CD1c-positive myeloid dendritic cell (primary cell): ENCODE measurements around the gene JADE2.
"Not testable (repeated sequence)": the region's sequence is repeated elsewhere in the genome, so short reads cannot be mapped to it uniquely, and the experiment has no call there.

Experiments used
- DNase-seq: peaks from one replicate; pipeline ENCODE4 v3.0.0-alpha.2; 2016; ENCODE audit errors: extremely low spot score

The JADE2 gene

GRCh38 chr5:134586866-134587524 is 61.5 kb downstream of the JADE2 start:
- peak; percentile 80 for DNase-seq

DNA sequence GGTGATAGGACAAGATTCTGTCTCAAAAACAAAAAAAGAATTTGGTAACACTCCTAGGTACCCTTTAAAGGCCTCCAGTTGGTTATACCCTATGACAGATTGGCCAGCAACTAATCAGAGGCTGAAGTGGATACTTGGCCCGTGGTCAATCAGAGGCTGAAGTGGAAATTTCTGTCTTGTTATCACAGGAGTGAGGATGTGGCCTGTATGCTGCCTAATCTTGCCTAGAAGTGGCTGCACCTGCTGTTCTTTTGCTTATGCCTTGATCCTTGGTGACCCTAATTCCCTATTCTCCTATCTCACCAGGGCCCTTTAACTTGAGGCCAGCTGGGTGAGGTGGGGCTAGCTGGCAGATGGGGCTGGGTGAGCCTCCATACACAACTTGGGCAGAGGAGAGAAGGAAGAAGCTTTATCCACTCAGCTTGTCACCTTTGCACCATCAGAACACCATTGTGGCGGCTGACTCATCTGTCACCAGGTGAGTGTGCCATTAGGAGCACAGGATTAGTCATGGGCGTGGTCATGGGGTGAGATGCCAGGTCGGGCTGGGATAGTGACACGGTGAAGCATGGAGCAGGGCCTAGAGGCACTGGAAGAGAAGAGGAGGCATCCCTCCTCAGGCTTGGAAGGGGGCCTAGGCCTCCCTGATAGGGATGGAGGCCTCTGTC is 65.7 kb downstream of the JADE2 start:
- no peak for DNase-seq

- DNase-seq = no peak
These were observed 66.8 kb downstream of the JADE2 start for GRCh38 chr5:134592141-134592746.

GRCh38 chr5:134594336-134594735 is 68.9 kb downstream of the JADE2 start:
- DNase-seq = no peak

DNA sequence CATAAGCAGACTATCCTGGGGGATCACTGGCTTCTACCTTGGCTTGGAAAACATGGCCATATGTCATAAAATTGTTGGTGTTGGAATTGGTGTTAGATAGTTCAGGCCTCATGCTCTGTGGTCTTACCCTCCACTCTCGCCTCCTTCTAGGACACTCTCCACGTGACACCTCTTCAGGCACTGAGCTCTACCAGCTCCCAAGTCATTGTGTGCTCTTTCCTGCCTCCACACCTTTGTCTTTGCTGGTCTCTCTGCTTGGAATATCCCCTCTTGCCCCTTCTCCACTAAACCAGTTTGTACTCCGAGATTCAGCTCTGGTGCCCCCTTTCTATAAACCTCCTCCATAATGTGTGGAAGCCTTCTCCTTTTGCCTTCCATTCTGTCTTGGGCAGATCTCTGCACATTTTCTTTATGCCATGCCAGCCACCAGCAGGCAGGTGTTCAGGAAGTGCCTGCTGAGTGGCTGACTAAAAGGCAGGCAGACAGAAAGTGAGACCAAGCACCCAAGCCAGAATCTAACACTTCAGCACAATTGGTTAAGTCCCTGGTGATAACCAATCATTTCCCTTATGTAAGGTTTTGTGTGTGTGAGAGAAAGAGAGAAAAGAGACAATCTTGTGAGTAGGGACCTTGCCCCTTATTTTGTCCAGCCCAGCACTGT is 69.5 kb downstream of the JADE2 start:
- no peak for DNase-seq

- DNase-seq = no peak
These were observed 70.0 kb downstream of the JADE2 start for GRCh38 chr5:134595458-134595838.

DNA sequence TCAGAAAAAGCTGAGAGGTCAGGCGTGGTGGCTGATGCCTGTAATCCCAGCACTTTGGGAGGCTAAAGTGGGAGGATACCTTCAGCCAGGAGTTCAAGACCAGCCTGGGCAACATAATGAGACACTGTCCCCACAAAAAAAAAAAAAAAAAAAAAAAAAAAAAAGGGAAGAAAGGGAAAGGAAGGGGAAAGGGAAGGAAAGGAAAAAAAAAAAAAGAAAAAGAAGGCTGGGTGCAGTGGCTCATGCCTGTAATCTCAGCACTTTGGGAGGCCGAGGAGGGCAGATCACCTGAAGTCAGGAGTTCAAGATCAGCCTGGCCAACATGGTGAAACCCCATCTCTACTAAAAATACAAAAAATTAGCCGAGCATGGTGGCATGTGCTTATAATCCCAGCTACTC is 74.3 kb downstream of the JADE2 start:
- DNase-seq = not testable (repeated sequence)

DNA sequence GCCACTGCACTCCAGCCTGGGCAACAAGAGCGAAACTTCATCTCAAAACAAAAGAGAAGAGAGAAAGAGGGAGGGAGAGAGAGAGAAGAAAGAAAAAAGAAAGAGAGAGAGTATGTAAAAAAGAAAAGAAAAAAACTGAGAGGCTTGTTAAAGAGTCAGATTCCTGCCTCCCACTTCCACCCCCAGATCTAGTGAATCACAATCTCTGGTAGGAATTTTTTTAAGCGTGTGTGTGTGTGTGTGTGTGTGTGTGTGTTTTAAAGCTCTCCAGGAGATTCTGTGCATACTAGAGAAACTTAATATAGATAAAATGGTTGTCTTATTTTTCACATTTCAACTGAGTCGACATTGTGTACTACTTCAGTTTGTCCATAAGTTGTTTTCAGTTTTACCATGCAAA is 75.1 kb downstream of the JADE2 start:
- no peak for DNase-seq

GRCh38 chr5:134603059-134603458 is 77.6 kb downstream of the JADE2 start:
- no peak for DNase-seq

DNA sequence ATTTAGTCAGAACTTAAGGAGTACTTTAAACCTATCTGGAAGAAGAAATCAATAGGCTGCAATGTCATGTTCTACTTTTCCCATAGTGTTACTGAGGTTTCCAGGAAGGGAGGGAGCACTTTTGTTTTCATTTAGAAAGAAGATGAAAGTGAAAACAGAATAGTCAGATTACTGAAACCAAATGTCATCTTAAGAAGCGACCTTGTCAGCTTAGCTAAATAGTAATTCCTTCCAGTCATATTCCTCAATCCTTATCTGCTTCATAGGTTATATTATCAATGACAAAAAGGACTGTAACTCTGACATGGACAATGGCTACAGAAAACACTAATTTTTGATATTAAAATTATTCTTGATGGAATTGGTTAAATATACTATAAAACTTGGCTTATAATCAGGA is 79.4 kb downstream of the JADE2 start:
- DNase-seq = no peak

GRCh38 chr5:134606726-134607125 is 81.3 kb downstream of the JADE2 start:
- DNase-seq = no peak

- no peak for DNase-seq
These were observed 83.1 kb downstream of the JADE2 start for GRCh38 chr5:134608555-134608954.

DNA sequence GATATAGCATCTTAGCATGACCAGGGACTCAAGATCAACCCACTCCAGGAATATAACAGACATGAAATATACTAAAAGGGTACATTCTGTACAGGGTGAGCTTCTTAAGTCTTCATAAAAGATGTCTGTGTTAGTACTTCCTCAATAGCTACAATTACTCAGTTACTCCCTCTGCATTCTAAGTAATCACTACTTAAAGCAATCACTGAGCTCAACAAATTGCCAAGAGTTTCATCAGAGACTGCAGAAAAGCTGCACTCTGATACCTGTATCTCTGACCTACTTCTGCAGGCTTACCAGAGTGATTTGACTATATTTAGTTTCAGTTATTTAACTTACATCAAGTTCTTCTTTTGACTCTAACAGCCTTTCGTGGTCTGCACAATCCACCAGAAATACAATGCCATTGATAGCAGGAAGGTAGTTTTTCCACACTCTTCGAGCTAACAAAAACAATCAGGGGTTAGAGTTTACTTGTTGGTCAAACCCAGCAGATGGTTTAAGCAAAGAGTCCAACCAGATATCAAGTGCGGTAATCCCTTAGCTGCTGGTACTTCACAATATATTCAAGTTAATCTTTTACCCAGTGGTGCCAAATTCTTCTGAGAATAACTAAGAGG is 83.9 kb downstream of the JADE2 start:
- no peak for DNase-seq

DNA sequence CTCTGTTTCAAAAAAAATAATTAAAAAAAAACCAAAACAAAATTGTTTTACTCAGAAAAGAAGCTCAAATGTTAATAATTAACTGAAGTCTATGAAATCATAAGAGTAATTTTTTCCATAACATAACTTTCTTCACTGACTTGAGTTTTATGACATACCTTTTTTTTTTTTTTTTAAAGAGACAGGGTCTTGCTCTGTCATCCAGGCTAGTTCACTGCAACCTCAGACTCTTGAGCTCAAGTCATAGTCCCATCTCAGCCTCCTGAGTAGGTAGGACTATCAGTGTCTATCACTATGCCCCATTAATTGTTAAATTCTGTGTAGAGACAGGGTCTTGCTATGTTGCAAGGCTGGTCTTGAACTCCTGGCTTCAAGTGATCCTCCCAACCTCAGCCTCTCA is 85.3 kb downstream of the JADE2 start:
- DNase-seq = no peak

DNA sequence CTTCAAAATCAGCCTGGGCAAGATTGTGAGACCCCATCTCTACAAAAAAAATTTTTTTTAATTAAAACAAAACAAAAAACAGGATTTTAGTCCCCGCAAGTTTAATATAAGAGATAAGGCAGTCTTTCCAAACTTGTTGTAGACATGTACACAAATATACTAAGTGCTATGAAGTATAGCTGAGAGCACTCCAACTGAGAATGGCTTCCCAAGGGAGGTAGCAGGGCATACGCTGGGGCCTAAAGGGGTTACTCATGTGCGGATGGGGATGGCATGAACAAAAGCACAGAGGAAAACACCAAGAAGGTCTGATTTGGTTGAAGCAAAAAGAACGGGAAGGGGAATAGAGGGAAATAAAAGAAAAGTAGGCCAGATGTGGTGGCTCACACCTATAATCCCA is 86.0 kb downstream of the JADE2 start:
- DNase-seq = no peak

DNA sequence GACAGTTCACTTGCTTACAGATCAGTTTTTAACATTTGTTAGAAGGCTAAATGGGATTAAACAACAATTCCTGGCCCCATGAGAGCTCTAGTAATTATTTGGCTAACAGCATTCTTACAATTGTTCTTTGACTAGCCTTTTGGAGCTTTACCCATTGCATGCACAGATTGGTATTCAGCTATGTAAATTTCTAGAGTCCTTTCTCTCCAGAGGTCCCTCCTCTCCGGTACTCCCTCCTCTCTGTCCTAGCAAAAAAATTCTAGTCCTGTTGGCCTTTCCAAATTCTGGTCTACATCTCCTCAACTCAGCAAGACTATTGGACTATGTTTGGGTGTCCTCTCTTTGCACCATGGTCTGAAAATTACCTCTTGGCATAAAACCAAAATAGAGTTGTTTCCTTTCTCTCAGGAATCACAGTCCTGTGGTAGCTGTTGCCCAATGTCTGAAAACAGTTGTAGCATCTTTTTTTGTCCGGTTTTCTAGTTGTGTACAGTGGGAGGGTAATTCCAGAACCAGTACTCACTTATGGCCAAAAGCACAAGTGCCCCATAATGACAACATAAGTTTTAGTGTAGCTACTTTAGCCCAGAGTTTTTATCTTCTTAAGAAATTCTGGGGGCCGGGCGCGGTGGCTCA is 89.1 kb downstream of the JADE2 start:
- no peak for DNase-seq

GRCh38 chr5:134620634-134621033 is 95.2 kb downstream of the JADE2 start:
- no peak for DNase-seq

- DNase-seq = no peak
These were observed 100.1 kb downstream of the JADE2 start for GRCh38 chr5:134625559-134625958.

- DNase-seq = no peak
These were observed 101.0 kb downstream of the JADE2 start for GRCh38 chr5:134626369-134627014.
